ENCODE measurements around the gene MYZAP. TPM values are rescaled to one million over a fixed set of nuclear protein-coding genes. Genes with fewer than 3 reads are reported as not detected.

MYZAP gene
- total and polyA plus RNA-seq, 2 of the 4 experiments (the other 2 are of a cell fraction), result not detected

- H3K9me1 ChIP-seq (ENCODE audit: insufficient read depth, low read length), result no peaks in the 10 kb centered on the region
- no peak overlapping the region for H3K14ac ChIP-seq (replicated peaks; ENCODE audit: low read depth, low read length)
- no TSS peak for BruUV-seq (replicated peaks)
- H3K4me2 ChIP-seq (ENCODE audit: low read depth, low read length), result no peak overlapping the region
- no peak overlapping the region for H3K27ac ChIP-seq (ENCODE audit: insufficient read depth, low read length)
- no peak overlapping the region for H2AFZ ChIP-seq (replicated peaks; ENCODE audit: low read length, poor library complexity)
- H4K20me1 ChIP-seq (ENCODE audit: insufficient read depth, low read length), result no peaks in the 10 kb centered on the region
- no peak overlapping the region for H2BK15ac ChIP-seq (ENCODE audit: low read depth, low read length)
- H3K36me3 ChIP-seq (ENCODE audit: control insufficient read depth, insufficient read depth, low read length), result no peaks in the 10 kb centered on the region
- H2BK5ac ChIP-seq (ENCODE audit: low read depth, low read length, poor library complexity, severe bottlenecking), result no peak overlapping the region
- H3K4me1 ChIP-seq (ENCODE audit: control insufficient read depth, insufficient read depth, low read length), result no peaks in the 10 kb centered on the region
- no peak overlapping the region for H2AK9ac ChIP-seq (replicated peaks; ENCODE audit: low read depth, low read length, poor library complexity)
- no peak overlapping the region for H3K4me3 ChIP-seq (ENCODE audit: insufficient read depth, low read depth, low read length)
- H3K23ac ChIP-seq (ENCODE audit: low read depth, low read length), result no peak overlapping the region
- H3K18ac ChIP-seq (ENCODE audit: low read depth, low read length), result no peak overlapping the region
- H4K91ac ChIP-seq (ENCODE audit: insufficient read depth, low read depth, low read length), result no peak overlapping the region
- in situ Hi-C loops (cut with MboI; ENCODE audit: low sequenced_read_pairs) (no loop called here), dilution Hi-C loops (cut with HindIII; ENCODE audit: low sequenced_read_pairs, unreplicated experiment) (no loop called here), intact Hi-C loops (cut with micrococcal nuclease) (no loop called here)
- H4K5ac ChIP-seq (ENCODE audit: low read depth, low read length), result no peak overlapping the region
- H3K79me1 ChIP-seq (ENCODE audit: low read depth in 1 of 2, low read length in 2 of 2), result no peaks in the 10 kb centered on the region
- ChIA-PET POLR2A (ENCODE audit: unreplicated experiment) (no interaction called here), CTCF (no interaction called here)
- no peak overlapping the region for H3K56ac ChIP-seq (ENCODE audit: extremely low read depth, insufficient read depth, low read length)
- H4K8ac ChIP-seq (ENCODE audit: low read depth in 2 of 2, low read length in 2 of 2), result no peak overlapping the region
- no peak overlapping the region for H2BK20ac ChIP-seq (ENCODE audit: low read depth, low read length)
- H3K9me3 ChIP-seq (ENCODE audit: control insufficient read depth, insufficient read depth, low read length), result peaks cover 8% of the 10 kb centered on the region; the same call in 1 of the 2 replicates
- TF ChIP-seq, protein P1, sequence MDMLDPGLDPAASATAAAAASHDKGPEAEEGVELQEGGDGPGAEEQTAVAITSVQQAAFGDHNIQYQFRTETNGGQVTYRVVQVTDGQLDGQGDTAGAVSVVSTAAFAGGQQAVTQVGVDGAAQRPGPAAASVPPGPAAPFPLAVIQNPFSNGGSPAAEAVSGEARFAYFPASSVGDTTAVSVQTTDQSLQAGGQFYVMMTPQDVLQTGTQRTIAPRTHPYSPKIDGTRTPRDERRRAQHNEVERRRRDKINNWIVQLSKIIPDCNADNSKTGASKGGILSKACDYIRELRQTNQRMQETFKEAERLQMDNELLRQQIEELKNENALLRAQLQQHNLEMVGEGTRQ (IDR thresholded peaks at IDR 0.05; ENCODE audit: low read depth, low read length), result no peak
- TF ChIP-seq RAD21 (IDR thresholded peaks at IDR 0.05; ENCODE audit: low read length) (no peak), CEBPB (IDR thresholded peaks at IDR 0.05; ENCODE audit: low read depth, low read length) (no peak), BHLHE40 (IDR thresholded peaks at IDR 0.05; ENCODE audit: low read depth, low read length) (no peak)
- H3K27me3 ChIP-seq (ENCODE audit: control insufficient read depth, insufficient read depth, low read length), result peaks cover 13% of the 10 kb centered on the region
- no peak overlapping the region for H2AK5ac ChIP-seq (ENCODE audit: low read depth, low read length)
- 58% methylated on average over 2 of the region's 8 CpGs; no CpG with 5 or more reads in 1 of the 2 experiments for WGBS, 2 experiments (ENCODE audit: extremely low coverage in 2 of 2, insufficient read length in 1 of 2)
- no peak for DNase-seq
- no peak for ATAC-seq (ENCODE audit: low read depth)
- no peak overlapping the region for H2BK120ac ChIP-seq (ENCODE audit: low read depth, low read length)
- H3K9ac ChIP-seq (ENCODE audit: low read depth, low read length), result no peak overlapping the region
- H3K4ac ChIP-seq (ENCODE audit: low read depth, low read length), result no peak overlapping the region
Measured at GRCh38 chr15:57580428-57580827, 11.3 kb upstream of the MYZAP start.
